ES-I3 (cell line): Measurements from ENCODE around the gene ARL3.
"Not testable (repeated sequence)": the region's sequence is repeated elsewhere in the genome, so short reads cannot be mapped to it uniquely, and the experiment has no call there.

Source experiments
- H3K36me3 ChIP-seq: 2 replicates; pipeline ENCODE4 v1.6.1; 2013; ENCODE audit warnings: mild to moderate bottlenecking, low read length, control low read depth, moderate library complexity; ENCODE audit not compliant: insufficient read depth
- H3K4me1 ChIP-seq: 2 replicates; pipeline ENCODE4 v1.6.1; 2013; ENCODE audit warnings: mild to moderate bottlenecking, control low read depth, low read length; ENCODE audit not compliant: insufficient read depth
- H3K9ac ChIP-seq: 2 replicates; pipeline ENCODE4 v1.6.1; 2013; ENCODE audit warnings: low read depth, mild to moderate bottlenecking, low read length, moderate library complexity
- H3K9me3 ChIP-seq: 2 replicates; pipeline ENCODE4 v1.6.1; 2013; ENCODE audit warnings: mild to moderate bottlenecking, low read length, moderate library complexity; ENCODE audit not compliant: control insufficient read depth, insufficient read depth

Gene ARL3

DNA sequence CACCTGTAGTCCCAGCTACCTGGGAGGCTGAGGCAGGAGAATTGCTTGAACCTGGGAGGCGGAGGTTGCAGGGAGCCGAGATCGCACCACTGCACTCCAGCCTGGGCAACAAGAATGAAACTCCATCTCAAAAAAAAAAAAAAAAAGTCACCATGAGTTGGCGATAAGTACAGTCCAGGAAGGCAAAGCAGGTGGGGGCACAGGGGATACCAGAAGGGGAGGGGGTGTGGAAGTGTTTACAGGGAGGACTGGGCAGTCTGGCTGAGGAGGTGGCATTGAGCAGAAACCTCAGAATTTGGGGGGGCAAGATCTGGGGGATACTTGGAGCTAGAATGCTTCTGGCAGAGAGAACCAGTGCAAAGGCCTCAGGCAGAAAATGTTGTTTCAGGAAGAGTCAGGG, 46.8 kb downstream of the ARL3 start:
- peaks cover 21% of the 10 kb centered on the region; the same call in 1 of the 2 replicates for H3K4me1 ChIP-seq
- not testable (repeated sequence) for H3K9me3 ChIP-seq, H3K9ac ChIP-seq, H3K36me3 ChIP-seq

GRCh38 chr10:102665904-102666509, 48.2 kb downstream of the ARL3 start:
- Histone ChIP-seq H3K9me3 (no peaks in the 10 kb centered on the region), H3K4me1 (peaks cover 26% of the 10 kb centered on the region; the same call in 1 of the 2 replicates), H3K9ac (no peak overlapping the region), H3K36me3 (no peaks in the 10 kb centered on the region)

- H3K36me3 ChIP-seq: no peaks in the 10 kb centered on the region
- no peak overlapping the region for H3K9ac ChIP-seq
- H3K9me3 ChIP-seq: no peaks in the 10 kb centered on the region
- peaks cover 20% of the 10 kb centered on the region for H3K4me1 ChIP-seq
Measured at GRCh38 chr10:102661658-102662028, 52.6 kb downstream of the ARL3 start.

GRCh38 chr10:102660888-102661657, 53.1 kb downstream of the ARL3 start:
- H3K4me1 ChIP-seq: peaks cover 20% of the 10 kb centered on the region
- H3K9ac ChIP-seq: peak overlapping the region; percentile 22; the same call in 1 of the 2 replicates
- H3K9me3 ChIP-seq: no peaks in the 10 kb centered on the region
- 0 out of 2 replicates have a peak, but pooled peaks cover 5% of the 10 kb centered on the region for H3K36me3 ChIP-seq

DNA sequence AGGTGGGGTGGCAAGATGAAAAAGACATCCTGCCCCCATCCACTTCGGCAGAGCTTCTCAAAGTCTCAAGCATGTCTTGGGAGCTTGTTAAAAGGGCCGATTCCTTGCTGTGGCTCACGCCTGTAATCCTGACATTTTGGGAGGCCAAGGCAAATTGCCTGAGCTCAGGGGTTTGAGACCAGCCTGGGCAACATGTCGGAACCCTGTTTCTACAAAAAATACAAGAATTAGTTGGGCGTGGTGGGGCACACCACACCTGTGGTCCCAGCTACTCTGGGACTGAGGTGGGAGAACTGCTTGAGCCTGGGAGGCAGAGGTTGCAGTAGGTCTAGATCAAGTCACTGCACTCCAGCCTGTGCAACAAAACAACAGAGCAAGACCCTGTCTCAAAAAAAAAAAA, 55.4 kb downstream of the ARL3 start:
- H3K36me3 ChIP-seq: peaks cover 8% of the 10 kb centered on the region; the same call in 1 of the 2 replicates
- H3K9ac ChIP-seq: no peak overlapping the region
- H3K4me1 ChIP-seq: peaks cover 20% of the 10 kb centered on the region
- no peaks in the 10 kb centered on the region for H3K9me3 ChIP-seq

DNA sequence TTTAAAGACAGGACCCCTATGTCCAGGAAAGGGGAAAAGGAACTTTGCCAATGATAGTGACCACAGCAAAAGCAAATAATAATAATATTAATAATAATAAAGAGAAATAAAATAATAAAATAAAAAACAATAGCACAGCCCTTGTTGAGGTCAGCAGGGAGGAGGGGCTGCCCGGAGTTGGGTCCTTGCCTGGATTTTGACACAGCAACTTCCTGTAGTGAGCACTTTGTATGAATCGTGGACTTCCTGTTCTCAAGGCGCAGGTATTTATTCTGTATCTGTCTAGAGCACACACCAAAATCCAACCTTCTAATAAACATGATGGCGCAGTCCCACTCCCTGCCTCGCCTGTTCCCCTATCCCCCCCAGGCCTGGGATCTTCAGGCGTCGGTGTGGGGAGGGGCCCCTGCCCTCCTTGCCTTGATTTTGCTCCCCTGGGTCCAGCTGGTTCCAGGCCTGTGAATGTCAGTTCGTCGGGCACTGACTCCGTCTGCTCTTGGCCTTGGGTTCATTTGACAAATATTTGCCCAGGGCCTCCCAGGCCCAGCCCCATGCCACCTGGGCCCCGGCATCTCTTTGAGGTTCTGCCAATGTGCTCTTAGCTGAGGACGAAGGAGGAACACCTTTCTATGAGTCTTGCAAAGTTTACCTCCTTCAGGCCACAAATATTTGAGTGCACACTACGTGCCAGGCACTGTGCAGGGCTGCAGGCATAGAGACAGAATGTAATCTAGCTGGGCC, 56.0 kb downstream of the ARL3 start:
- peaks cover 20% of the 10 kb centered on the region for H3K4me1 ChIP-seq
- no peaks in the 10 kb centered on the region for H3K9me3 ChIP-seq
- peaks cover 8% of the 10 kb centered on the region; the same call in 1 of the 2 replicates for H3K36me3 ChIP-seq
- no peak overlapping the region for H3K9ac ChIP-seq

- peaks cover 8% of the 10 kb centered on the region; the same call in 1 of the 2 replicates for H3K36me3 ChIP-seq
- peaks cover 20% of the 10 kb centered on the region for H3K4me1 ChIP-seq
- no peak overlapping the region for H3K9ac ChIP-seq
- H3K9me3 ChIP-seq: no peaks in the 10 kb centered on the region
Measured at GRCh38 chr10:102657451-102657850, 56.7 kb downstream of the ARL3 start.

DNA sequence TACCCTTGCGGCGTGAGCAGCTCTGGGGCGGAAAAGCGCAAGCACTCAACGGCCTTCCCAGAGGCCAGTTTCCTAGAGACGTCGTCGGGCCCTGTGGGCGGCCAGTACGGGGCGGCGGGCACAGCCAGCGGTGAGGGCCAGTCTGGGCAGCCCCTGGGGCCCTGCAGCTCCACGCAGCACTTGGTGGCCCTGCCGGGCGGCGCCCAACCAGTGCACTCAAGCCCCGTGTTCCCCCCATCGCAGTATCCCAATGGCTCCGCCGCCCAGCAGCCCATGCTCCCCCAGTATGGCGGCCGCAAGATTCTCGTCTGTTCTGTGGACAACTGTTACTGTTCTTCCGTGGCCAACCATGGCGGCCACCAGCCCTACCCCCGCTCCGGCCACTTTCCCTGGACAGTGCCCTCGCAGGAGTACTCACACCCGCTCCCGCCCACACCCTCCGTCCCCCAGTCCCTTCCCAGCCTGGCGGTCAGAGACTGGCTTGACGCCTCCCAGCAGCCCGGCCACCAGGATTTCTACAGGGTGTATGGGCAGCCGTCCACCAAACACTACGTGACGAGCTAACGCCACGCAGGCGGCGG, 57.3 kb downstream of the ARL3 start:
- peaks cover 8% of the 10 kb centered on the region; the same call in 1 of the 2 replicates for H3K36me3 ChIP-seq
- no peaks in the 10 kb centered on the region for H3K9me3 ChIP-seq
- no peak overlapping the region for H3K9ac ChIP-seq
- peaks cover 20% of the 10 kb centered on the region for H3K4me1 ChIP-seq

GRCh38 chr10:102656026-102656425, 58.2 kb downstream of the ARL3 start:
- no peaks in the 10 kb centered on the region for H3K9me3 ChIP-seq
- H3K4me1 ChIP-seq: peaks cover 19% of the 10 kb centered on the region
- no peak overlapping the region for H3K9ac ChIP-seq
- H3K36me3 ChIP-seq: peaks cover 8% of the 10 kb centered on the region; the same call in 1 of the 2 replicates

DNA sequence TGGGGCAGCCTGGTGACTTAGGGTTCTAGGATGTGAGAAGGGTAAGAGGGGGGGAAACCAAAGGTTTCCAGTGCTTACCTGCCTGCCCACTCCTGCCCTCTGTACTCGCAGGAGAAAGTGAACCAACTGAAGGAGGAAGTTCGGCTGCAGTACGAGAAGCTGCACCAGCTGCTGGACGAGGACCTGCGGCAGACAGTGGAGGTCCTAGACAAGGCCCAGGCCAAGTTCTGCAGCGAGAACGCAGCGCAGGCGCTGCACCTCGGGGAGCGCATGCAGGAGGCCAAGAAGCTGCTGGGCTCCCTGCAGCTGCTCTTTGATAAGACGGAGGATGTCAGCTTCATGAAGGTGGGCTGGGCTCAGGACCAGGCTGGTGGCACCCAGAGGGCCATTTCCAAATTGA, 59.2 kb downstream of the ARL3 start:
- H3K36me3 ChIP-seq: peaks cover 8% of the 10 kb centered on the region; the same call in 1 of the 2 replicates

DNA sequence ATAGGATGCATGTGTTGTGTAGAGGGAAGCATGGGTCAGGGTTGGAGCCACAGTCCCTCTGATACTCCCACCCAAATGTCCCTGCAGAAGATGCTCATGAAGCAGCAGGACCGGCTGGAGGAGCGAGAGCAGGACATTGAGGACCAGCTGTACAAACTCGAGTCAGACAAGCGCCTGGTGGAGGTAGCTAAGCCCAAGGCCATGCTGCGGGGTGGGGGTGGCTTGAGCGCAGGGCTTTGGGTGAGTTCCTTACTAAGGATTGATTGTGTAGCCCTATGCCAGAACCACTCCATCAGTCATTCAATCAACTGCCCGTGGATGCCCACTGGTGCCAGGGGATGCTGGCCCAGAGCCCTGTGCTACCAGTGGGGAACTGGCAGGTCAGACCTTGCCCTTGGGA, 59.6 kb downstream of the ARL3 start:
- Histone ChIP-seq H3K9me3 (no peaks in the 10 kb centered on the region), H3K36me3 (peaks cover 8% of the 10 kb centered on the region; the same call in 1 of the 2 replicates), H3K4me1 (peaks cover 25% of the 10 kb centered on the region), H3K9ac (no peak overlapping the region)

More for the DNA sequence above, 59.2 kb downstream of the ARL3 start:
- Histone ChIP-seq H3K9ac (no peak overlapping the region), H3K9me3 (no peaks in the 10 kb centered on the region), H3K4me1 (peaks cover 22% of the 10 kb centered on the region)

GRCh38 chr10:102653060-102653459, 61.1 kb downstream of the ARL3 start:
- Histone ChIP-seq H3K4me1 (peaks cover 34% of the 10 kb centered on the region), H3K9me3 (no peaks in the 10 kb centered on the region), H3K9ac (no peak overlapping the region), H3K36me3 (peaks cover 8% of the 10 kb centered on the region; the same call in 1 of the 2 replicates)

DNA sequence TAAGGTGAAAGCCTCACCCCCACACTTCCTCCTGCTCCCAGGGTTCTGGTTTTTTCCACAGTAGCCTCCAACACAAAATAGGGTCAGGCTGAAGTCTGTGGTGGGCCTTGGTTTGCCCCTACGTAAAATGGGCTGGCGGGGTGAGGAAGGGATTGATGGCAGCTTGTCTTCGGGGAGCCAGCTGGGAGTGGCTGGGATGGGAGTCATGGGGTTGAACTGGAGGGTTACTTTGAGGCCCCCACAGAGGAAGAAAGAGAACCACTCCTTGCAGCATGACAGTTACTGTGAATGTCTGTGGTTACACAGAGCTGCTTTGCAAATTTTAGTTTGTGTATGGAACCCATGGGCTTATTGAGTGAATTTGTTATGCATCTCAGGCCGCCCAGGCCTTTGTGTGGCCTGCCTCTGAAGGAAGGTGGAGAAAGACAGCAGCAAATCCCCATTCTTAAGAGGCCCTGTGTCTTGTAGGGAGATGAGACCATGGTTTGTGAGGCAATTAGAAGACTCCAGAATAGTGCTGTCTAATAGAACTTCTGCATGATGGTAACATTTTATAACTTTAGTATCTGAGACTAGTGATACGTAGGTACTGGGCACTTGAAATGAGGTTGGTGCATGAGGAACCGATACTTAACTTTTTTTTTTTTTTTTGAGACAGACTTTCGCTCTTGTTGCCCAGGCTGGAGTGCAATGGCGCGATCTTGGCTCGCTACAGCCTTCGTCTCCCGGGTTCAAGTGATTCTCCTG, 61.9 kb downstream of the ARL3 start:
- Histone ChIP-seq H3K36me3 (peaks cover 8% of the 10 kb centered on the region; the same call in 1 of the 2 replicates), H3K9ac (no peak overlapping the region), H3K9me3 (no peaks in the 10 kb centered on the region), H3K4me1 (peaks cover 41% of the 10 kb centered on the region)
